NT2/D1 (cell line): ENCODE data around the gene TBC1D16.

Experiments used
- YY1 ChIP-seq: IDR thresholded peaks from 2 replicates; pipeline ENCODE4 v1.6.1; 2011; ENCODE audit not compliant: insufficient read length, insufficient read depth
- ZNF274 ChIP-seq: IDR thresholded peaks from 2 replicates; pipeline ENCODE4 v1.6.1; 2011; ENCODE audit warnings: mild to moderate bottlenecking, low read depth, low read length

DNA sequence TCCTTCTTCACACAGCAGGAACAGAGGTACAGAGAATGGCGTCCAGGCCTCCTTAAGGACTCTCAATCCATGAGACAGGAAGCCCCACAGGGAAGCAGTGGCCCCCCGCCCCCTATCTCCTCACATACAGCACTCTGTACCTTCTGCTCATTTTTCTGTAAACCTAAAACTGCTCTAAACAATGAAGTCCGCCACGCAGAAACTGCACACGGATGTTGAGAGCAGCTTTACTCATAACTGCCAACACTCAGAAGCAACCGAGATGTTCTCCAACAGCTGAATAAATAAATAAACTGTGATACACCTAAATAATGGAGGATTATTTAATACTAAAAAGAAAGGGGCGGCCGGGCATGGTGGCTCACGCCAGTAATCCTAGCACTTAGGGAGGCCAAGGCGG, 9.9 kb downstream of the TBC1D16 start:
- no peak for TF ChIP-seq ZNF274
- TF ChIP-seq YY1 = no peak
